ENCODE measurements around the gene PLEKHJ1. TPM values are rescaled to one million over a fixed set of nuclear protein-coding genes. Genes with fewer than 3 reads are reported as not detected.

Gene PLEKHJ1
- total RNA-seq, 1 experiment from 2014 or later, result 189 TPM

DNA sequence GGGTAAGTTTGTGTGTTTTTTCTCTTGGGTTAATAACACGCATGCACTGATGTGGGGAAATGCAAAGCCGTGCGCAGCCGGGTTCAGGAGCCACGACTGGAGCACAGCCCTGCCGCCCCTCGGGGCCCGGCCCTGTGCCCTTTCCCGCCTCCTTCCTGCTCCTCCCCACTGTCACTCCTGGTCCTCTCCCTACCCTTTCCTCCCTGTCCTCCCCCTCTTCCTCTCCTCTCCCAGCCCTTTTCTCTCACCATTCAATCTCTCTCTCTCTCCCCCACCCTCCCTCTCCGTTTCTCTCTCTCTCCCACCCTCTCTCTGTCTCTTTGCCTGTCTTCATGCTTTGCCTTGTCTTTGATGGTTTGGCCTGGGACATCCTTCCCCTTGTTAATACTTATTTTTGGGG lies 27.2 kb downstream of the PLEKHJ1 start:
- ChIA-PET CTCF (interaction anchor here (1.0 to 1.3 kb wide), 5 partner anchors 10 to 112 kb away, joined by 3 to 9 read pairs (median 3); no protein-coding TSS in a partner anchor), POLR2A (interaction anchor here (0.6 kb wide), 1 partner anchor 30 kb away, joined by 7 read pairs; no protein-coding TSS in a partner anchor)
- H3K27me3 Mint-ChIP-seq (ENCODE audit: low read depth), result no peaks in the 10 kb centered on the region
- DNase-seq (ENCODE audit: low spot score) (no peak), ATAC-seq (no peak)
- TF ChIP-seq, protein P1, sequence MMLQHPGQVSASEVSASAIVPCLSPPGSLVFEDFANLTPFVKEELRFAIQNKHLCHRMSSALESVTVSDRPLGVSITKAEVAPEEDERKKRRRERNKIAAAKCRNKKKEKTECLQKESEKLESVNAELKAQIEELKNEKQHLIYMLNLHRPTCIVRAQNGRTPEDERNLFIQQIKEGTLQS (CRISPR knock-in tag; conservative IDR thresholded peaks at IDR 0.05), result no peak
- TF ChIP-seq, protein P2, sequence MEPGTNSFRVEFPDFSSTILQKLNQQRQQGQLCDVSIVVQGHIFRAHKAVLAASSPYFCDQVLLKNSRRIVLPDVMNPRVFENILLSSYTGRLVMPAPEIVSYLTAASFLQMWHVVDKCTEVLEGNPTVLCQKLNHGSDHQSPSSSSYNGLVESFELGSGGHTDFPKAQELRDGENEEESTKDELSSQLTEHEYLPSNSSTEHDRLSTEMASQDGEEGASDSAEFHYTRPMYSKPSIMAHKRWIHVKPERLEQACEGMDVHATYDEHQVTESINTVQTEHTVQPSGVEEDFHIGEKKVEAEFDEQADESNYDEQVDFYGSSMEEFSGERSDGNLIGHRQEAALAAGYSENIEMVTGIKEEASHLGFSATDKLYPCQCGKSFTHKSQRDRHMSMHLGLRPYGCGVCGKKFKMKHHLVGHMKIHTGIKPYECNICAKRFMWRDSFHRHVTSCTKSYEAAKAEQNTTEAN (CRISPR knock-in tag; IDR thresholded peaks at IDR 0.05), result no peak
- TF ChIP-seq ERG (CRISPR knock-in tag; IDR thresholded peaks at IDR 0.05), result no peak
- TF ChIP-seq SP1 (CRISPR knock-in tag; conservative IDR thresholded peaks at IDR 0.05), result no peak
- no peak for TF ChIP-seq NR2C2 (CRISPR knock-in tag; IDR thresholded peaks at IDR 0.05)
- H3K9me3 Mint-ChIP-seq, result no peaks in the 10 kb centered on the region
- H3K27ac Mint-ChIP-seq, result no peak overlapping the region
- no peak overlapping the region for H3K4me3 Mint-ChIP-seq
- H3K4me1 Mint-ChIP-seq, result no peaks in the 10 kb centered on the region
- H3K36me3 Mint-ChIP-seq, result peaks cover 29% of the 10 kb centered on the region

DNA sequence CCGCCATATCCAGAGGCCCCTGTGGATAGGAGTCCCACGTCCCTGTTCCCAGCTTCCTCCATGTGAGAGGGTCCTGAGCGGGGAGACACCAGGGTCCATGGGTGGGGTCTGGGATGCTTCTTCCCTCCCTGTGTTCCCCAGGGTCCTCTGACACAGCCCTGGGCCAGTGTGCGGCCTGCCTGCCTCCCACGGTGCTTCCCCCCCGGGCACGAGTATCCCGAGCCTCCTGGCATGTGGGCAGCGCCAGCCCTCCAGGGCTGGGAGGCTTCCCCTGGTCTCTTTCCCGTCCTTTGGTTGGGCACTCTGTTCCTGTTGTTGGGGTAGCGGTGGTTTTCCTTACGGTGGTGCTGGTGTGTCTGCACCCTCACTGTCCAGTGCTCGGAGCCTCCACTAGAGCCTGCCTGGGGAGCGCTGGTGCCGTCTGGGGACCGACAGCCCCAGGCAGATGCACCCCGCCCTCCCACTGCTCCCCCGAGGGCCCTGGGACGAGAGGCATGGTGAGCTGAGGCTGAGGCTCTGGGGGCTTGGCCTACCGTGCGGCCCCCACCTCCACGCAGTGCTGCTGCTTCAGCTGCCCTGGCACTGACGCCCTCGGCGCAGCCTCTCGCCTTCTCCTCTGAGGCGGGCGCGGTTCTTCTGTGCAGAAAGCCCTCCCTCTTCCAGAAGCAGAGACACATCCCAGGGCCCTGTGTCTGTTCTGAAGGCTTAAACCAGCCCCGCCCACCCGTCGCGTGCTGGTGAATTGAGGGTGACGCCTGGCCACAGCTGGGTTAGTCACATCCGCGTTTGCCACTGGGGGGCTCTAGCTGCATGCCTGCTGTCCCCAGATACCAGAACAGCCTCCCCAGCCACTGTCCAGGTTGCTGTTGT lies 27.9 kb downstream of the PLEKHJ1 start:
- H3K36me3 Mint-ChIP-seq, result peaks cover 26% of the 10 kb centered on the region
- POLR2A ChIA-PET, result interaction anchor here (0.6 kb wide), 1 partner anchor 30 kb away, joined by 7 read pairs; no protein-coding TSS in a partner anchor
- peak; percentile 68 for DNase-seq (ENCODE audit: low spot score)
- H3K27me3 Mint-ChIP-seq (ENCODE audit: low read depth), result no peaks in the 10 kb centered on the region
- no peak overlapping the region for H3K27ac Mint-ChIP-seq
- no peaks in the 10 kb centered on the region for H3K9me3 Mint-ChIP-seq
- no peak overlapping the region for H3K4me3 Mint-ChIP-seq
- H3K4me1 Mint-ChIP-seq, result no peaks in the 10 kb centered on the region
- ATAC-seq, result peak; percentile 76
- CTCF ChIA-PET, result interaction anchor here (0.8 to 1.3 kb wide), 7 partner anchors 9 to 111 kb away, joined by 3 to 9 read pairs (median 3); no protein-coding TSS in a partner anchor
- no peak for TF ChIP-seq HMGA2 (CRISPR knock-in tag; IDR thresholded peaks at IDR 0.05)
- no peak for TF ChIP-seq ELF4 (CRISPR knock-in tag; IDR thresholded peaks at IDR 0.05; ENCODE audit: low read depth)
- TF ChIP-seq NFATC4 (CRISPR knock-in tag; IDR thresholded peaks at IDR 0.05), result no peak
- TF ChIP-seq ZBTB21 (CRISPR knock-in tag; IDR thresholded peaks at IDR 0.05; ENCODE audit: borderline replicate concordance), result no peak
- TF ChIP-seq, protein P3, sequence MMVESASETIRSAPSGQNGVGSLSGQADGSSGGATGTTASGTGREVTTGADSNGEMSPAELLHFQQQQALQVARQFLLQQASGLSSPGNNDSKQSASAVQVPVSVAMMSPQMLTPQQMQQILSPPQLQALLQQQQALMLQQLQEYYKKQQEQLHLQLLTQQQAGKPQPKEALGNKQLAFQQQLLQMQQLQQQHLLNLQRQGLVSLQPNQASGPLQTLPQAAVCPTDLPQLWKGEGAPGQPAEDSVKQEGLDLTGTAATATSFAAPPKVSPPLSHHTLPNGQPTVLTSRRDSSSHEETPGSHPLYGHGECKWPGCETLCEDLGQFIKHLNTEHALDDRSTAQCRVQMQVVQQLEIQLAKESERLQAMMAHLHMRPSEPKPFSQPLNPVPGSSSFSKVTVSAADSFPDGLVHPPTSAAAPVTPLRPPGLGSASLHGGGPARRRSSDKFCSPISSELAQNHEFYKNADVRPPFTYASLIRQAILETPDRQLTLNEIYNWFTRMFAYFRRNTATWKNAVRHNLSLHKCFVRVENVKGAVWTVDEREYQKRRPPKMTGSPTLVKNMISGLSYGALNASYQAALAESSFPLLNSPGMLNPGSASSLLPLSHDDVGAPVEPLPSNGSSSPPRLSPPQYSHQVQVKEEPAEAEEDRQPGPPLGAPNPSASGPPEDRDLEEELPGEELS (CRISPR knock-in tag; IDR thresholded peaks at IDR 0.05), result no peak
- TF ChIP-seq JAZF1 (CRISPR knock-in tag; IDR thresholded peaks at IDR 0.05), result no peak
- TF ChIP-seq SP1 (CRISPR knock-in tag; conservative IDR thresholded peaks at IDR 0.05), result no peak
- TF ChIP-seq ZNF425 (CRISPR knock-in tag; conservative IDR thresholded peaks at IDR 0.05), result no peak
- TF ChIP-seq, protein P4, sequence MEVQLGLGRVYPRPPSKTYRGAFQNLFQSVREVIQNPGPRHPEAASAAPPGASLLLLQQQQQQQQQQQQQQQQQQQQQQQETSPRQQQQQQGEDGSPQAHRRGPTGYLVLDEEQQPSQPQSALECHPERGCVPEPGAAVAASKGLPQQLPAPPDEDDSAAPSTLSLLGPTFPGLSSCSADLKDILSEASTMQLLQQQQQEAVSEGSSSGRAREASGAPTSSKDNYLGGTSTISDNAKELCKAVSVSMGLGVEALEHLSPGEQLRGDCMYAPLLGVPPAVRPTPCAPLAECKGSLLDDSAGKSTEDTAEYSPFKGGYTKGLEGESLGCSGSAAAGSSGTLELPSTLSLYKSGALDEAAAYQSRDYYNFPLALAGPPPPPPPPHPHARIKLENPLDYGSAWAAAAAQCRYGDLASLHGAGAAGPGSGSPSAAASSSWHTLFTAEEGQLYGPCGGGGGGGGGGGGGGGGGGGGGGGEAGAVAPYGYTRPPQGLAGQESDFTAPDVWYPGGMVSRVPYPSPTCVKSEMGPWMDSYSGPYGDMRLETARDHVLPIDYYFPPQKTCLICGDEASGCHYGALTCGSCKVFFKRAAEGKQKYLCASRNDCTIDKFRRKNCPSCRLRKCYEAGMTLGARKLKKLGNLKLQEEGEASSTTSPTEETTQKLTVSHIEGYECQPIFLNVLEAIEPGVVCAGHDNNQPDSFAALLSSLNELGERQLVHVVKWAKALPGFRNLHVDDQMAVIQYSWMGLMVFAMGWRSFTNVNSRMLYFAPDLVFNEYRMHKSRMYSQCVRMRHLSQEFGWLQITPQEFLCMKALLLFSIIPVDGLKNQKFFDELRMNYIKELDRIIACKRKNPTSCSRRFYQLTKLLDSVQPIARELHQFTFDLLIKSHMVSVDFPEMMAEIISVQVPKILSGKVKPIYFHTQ (CRISPR knock-in tag; IDR thresholded peaks at IDR 0.05), result no peak
- no peak for TF ChIP-seq IRF2 (CRISPR knock-in tag; IDR thresholded peaks at IDR 0.05; ENCODE audit: borderline replicate concordance, low read depth)
- TF ChIP-seq RORB (CRISPR knock-in tag; IDR thresholded peaks at IDR 0.05), result no peak
- no peak for TF ChIP-seq PRRX2 (CRISPR knock-in tag; IDR thresholded peaks at IDR 0.05)
- TF ChIP-seq, protein P1 (CRISPR knock-in tag; conservative IDR thresholded peaks at IDR 0.05), result no peak
- TF ChIP-seq, protein P5, sequence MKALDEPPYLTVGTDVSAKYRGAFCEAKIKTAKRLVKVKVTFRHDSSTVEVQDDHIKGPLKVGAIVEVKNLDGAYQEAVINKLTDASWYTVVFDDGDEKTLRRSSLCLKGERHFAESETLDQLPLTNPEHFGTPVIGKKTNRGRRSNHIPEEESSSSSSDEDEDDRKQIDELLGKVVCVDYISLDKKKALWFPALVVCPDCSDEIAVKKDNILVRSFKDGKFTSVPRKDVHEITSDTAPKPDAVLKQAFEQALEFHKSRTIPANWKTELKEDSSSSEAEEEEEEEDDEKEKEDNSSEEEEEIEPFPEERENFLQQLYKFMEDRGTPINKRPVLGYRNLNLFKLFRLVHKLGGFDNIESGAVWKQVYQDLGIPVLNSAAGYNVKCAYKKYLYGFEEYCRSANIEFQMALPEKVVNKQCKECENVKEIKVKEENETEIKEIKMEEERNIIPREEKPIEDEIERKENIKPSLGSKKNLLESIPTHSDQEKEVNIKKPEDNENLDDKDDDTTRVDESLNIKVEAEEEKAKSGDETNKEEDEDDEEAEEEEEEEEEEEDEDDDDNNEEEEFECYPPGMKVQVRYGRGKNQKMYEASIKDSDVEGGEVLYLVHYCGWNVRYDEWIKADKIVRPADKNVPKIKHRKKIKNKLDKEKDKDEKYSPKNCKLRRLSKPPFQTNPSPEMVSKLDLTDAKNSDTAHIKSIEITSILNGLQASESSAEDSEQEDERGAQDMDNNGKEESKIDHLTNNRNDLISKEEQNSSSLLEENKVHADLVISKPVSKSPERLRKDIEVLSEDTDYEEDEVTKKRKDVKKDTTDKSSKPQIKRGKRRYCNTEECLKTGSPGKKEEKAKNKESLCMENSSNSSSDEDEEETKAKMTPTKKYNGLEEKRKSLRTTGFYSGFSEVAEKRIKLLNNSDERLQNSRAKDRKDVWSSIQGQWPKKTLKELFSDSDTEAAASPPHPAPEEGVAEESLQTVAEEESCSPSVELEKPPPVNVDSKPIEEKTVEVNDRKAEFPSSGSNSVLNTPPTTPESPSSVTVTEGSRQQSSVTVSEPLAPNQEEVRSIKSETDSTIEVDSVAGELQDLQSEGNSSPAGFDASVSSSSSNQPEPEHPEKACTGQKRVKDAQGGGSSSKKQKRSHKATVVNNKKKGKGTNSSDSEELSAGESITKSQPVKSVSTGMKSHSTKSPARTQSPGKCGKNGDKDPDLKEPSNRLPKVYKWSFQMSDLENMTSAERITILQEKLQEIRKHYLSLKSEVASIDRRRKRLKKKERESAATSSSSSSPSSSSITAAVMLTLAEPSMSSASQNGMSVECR (CRISPR knock-in tag; IDR thresholded peaks at IDR 0.05; ENCODE audit: borderline replicate concordance), result no peak

Measured in WTC11 (cell line).